Upper lobe of right lung (tissue), 1 donor: Measurements from ENCODE around the gene LAMA4. TPM values are rescaled to one million over a fixed set of nuclear protein-coding genes. Genes with fewer than 3 reads are reported as not detected.

Experiments used
- ATAC-seq: fragments of 200-7000 bp; cut with Tn5 transposase; one replicate; pipeline ENCODE4 v1.9.1; 2020; ENCODE audit warnings: mild to moderate bottlenecking, moderate library complexity
- DNase-seq: peaks from one replicate; pipeline ENCODE4 v3.0.0-alpha.2; 2020
- H3K27ac ChIP-seq: fragments of 200-600 bp; one replicate; pipeline ENCODE4 v1.8.0; 2022
- H3K27me3 ChIP-seq: fragments of 200-600 bp; one replicate; pipeline ENCODE4 v1.8.0; 2022; ENCODE audit warnings: mild to moderate bottlenecking
- H3K36me3 ChIP-seq: fragments of 200-600 bp; one replicate; pipeline ENCODE4 v1.8.0; 2022
- H3K4me1 ChIP-seq: fragments of 200-600 bp; one replicate; pipeline ENCODE4 v1.8.0; 2022
- H3K4me3 ChIP-seq: fragments of 200-600 bp; one replicate; pipeline ENCODE4 v1.8.0; 2022; ENCODE audit warnings: mild to moderate bottlenecking
- H3K9me3 ChIP-seq: fragments of 200-600 bp; one replicate; pipeline ENCODE4 v1.8.0; 2022
- CTCF ChIP-seq: fragments of 200-600 bp; IDR thresholded peaks from one replicate; pipeline ENCODE4 v1.8.0; 2022; ENCODE audit warnings: antibody characterized with exemption
- intact Hi-C: fragments of 100-400 bp; cut with DNase I; formaldehyde crosslinking; loops from one replicate; pipeline ENCODE4 v1.11.0; 2022
- total RNA-seq: library from RNA; stranded (reverse); fragmentation: NEBNext Ultra II Directional; extraction: Animal tissue kit (Norgen Biotek cat#: 25700); gene quantifications from one replicate; pipeline ENCODE4 v1.2.1, GENCODE V29; 2021
- donor health status: DM: no; HTN: yes; CAD: no; lungs with severe emphysema.

LAMA4 gene
- total RNA-seq, 1 donor from 2014 or later: 134 TPM

- peak; percentile 13 for TF ChIP-seq CTCF
- DNase-seq (peak; percentile 94), ATAC-seq (peak; percentile 100)
- peaks cover 3% of the 10 kb centered on the region for H3K4me1 ChIP-seq
- H3K36me3 ChIP-seq: peaks cover 11% of the 10 kb centered on the region
- peak within 1 kb of the TSS; percentile 83 for H3K4me3 ChIP-seq
- intact Hi-C loops: no loop called here
- H3K27ac ChIP-seq: peak within 1 kb of the TSS; percentile 90
- H3K9me3 ChIP-seq: no peaks in the 10 kb centered on the region
- H3K27me3 ChIP-seq: no peaks in the 10 kb centered on the region
Measured at GRCh38 chr6:112087136-112087911, 167.0 kb downstream of the LAMA4 start, which contains the start of the genes FAM229B and TUBE1. Gene FAM229B (plus strand): TSS chr6:112087591. CDS start chr6:112099284, 11,693 bp downstream. Gene TUBE1 (minus strand): TSS chr6:112087482. CDS start chr6:112087434, 48 bp downstream.

GRCh38 chr6:112086744-112087135, 167.6 kb downstream of the LAMA4 start:
- Histone ChIP-seq H3K9me3 (no peaks in the 10 kb centered on the region), H3K27me3 (no peaks in the 10 kb centered on the region), H3K36me3 (peaks cover 11% of the 10 kb centered on the region), H3K27ac (peak overlapping the region; percentile 90), H3K4me1 (peaks cover 3% of the 10 kb centered on the region), H3K4me3 (peak overlapping the region; percentile 83)
- TF ChIP-seq CTCF: peak; percentile 27
- intact Hi-C loops: no loop called here
- no peak for DNase-seq
- ATAC-seq: peak; percentile 27

- Histone ChIP-seq H3K4me1 (peaks cover 3% of the 10 kb centered on the region), H3K9me3 (no peaks in the 10 kb centered on the region), H3K4me3 (no peak overlapping the region), H3K36me3 (peaks cover 19% of the 10 kb centered on the region), H3K27me3 (no peaks in the 10 kb centered on the region), H3K27ac (no peak overlapping the region)
- no peak for DNase-seq
- no peak for TF ChIP-seq CTCF
- ATAC-seq: no peak
- intact Hi-C loops: no loop called here
Measured at GRCh38 chr6:112085286-112086065, 168.9 kb downstream of the LAMA4 start.

GRCh38 chr6:112081569-112081968, 172.8 kb downstream of the LAMA4 start:
- no peak overlapping the region for H3K27ac ChIP-seq
- intact Hi-C loops: no loop called here
- no peak for DNase-seq
- peaks cover 3% of the 10 kb centered on the region for H3K4me1 ChIP-seq
- no peaks in the 10 kb centered on the region for H3K9me3 ChIP-seq
- no peak for ATAC-seq
- TF ChIP-seq CTCF: no peak
- H3K27me3 ChIP-seq: no peaks in the 10 kb centered on the region
- no peak overlapping the region for H3K4me3 ChIP-seq
- peaks cover 52% of the 10 kb centered on the region for H3K36me3 ChIP-seq

- intact Hi-C loops: no loop called here
- no peak for ATAC-seq
- H3K27ac ChIP-seq: no peak overlapping the region
- H3K36me3 ChIP-seq: peaks cover 29% of the 10 kb centered on the region
- H3K4me1 ChIP-seq: no peaks in the 10 kb centered on the region
- no peaks in the 10 kb centered on the region for H3K9me3 ChIP-seq
- H3K27me3 ChIP-seq: no peaks in the 10 kb centered on the region
- no peak overlapping the region for H3K4me3 ChIP-seq
- DNase-seq: no peak
- TF ChIP-seq CTCF: no peak
Measured at GRCh38 chr6:112066606-112067005, 187.8 kb downstream of the LAMA4 start.
